Prostate gland (tissue), 2 donors: ENCODE data around the gene RDM1. TPM values are rescaled to one million over a fixed set of nuclear protein-coding genes. Genes with fewer than 3 reads are reported as not detected.
"Not testable (repeated sequence)": the region's sequence is repeated elsewhere in the genome, so short reads cannot be mapped to it uniquely, and the experiment has no call there.

ENCODE experiments used
- DNase-seq: peaks from one replicate; pipeline ENCODE4 v3.0.0-alpha.2; 2019; ENCODE audit warnings: low spot score
- H3K27ac ChIP-seq, 2 donors: fragments of 200-600 bp; sonication (generic); 2 replicates each; pipeline ENCODE4 v1.5.1; 2017 to 2019
- H3K27me3 ChIP-seq: fragments of 200-600 bp; sonication (generic); replicated peaks from 2 replicates; pipeline ENCODE4 v1.5.1; 2019; ENCODE audit not compliant: insufficient read depth
- H3K36me3 ChIP-seq, 2 donors: fragments of 200-600 bp; sonication (generic); 1 replicate in 1 of 2; 2 replicates in 1 of 2; pipeline versions ENCODE4 v1.5.1 to v1.8.1; 2017 to 2019
- H3K4me1 ChIP-seq: fragments of 200-600 bp; sonication (generic); replicated peaks from 2 replicates; pipeline ENCODE4 v1.5.1; 2019
- H3K4me3 ChIP-seq, 2 donors: fragments of 200-600 bp; sonication (generic); 2 replicates each; pipeline ENCODE4 v1.5.1; 2017 to 2019
- H3K9me3 ChIP-seq: fragments of 200-600 bp; sonication (generic); 2 replicates; pipeline ENCODE4 v1.5.1; 2017
- CTCF ChIP-seq, 4 experiments: fragments of 200-600 bp in 2 of 4; fragments of 450-650 bp in 2 of 4; sonication (generic) in 2 of 4; IDR thresholded peaks; 1 replicate in 3 of 4; 2 replicates in 1 of 4; pipeline ENCODE4 v1.5.1; 2016 to 2019; ENCODE audit warnings: antibody characterized with exemption in 4 of 4, mild to moderate bottlenecking in 2 of 4, moderate library complexity in 2 of 4
- POLR2A ChIP-seq: fragments of 450-650 bp; IDR thresholded peaks from one replicate; pipeline ENCODE4 v1.6.1; 2016; ENCODE audit warnings: antibody characterized with exemption, mild to moderate bottlenecking
- POLR2AphosphoS5 ChIP-seq: sonication (generic); formaldehyde crosslinking; IDR thresholded peaks from one replicate; pipeline ENCODE4 v1.6.1; 2017; ENCODE audit warnings: antibody characterized with exemption
- WGBS: methylation state at CpG from one replicate; pipeline ENCODE4 v1.1.5; 2018; 5-methylcytosine and 5-hydroxymethylcytosine counted together
- intact Hi-C: fragments of 100-400 bp; cut with DNase I; formaldehyde crosslinking; loops from one replicate; pipeline ENCODE4 v1.14.2; 2022
- total RNA-seq, 2 donors: library from RNA; depleted of rRNA; stranded (reverse); fragments of >200 nt; gene quantifications; one replicate each; pipeline ENCODE4 v1.1.0, GENCODE V29; 2016

RDM1 gene
- total RNA-seq, 2 donors from 2014 or later = 2.4 TPM; not detected in 1

- Histone ChIP-seq H3K4me3 (no peak overlapping the region), H3K36me3 (no peaks in the 10 kb centered on the region), H3K4me1 (no peaks in the 10 kb centered on the region), H3K27ac (no peak overlapping the region), H3K9me3 (no peaks in the 10 kb centered on the region), H3K27me3 (no peaks in the 10 kb centered on the region)
- no peak for TF ChIP-seq POLR2A
- TF ChIP-seq POLR2AphosphoS5 = no peak
- no peak for TF ChIP-seq CTCF (IDR thresholded peaks at IDR 0.05)
- intact Hi-C loops = no loop called here
- 37% methylated on average over 11 of the region's 11 CpGs for WGBS
- DNase-seq = no peak
These were observed 29.7 kb downstream of the RDM1 start for GRCh38 chr17:35900708-35901480.

DNA sequence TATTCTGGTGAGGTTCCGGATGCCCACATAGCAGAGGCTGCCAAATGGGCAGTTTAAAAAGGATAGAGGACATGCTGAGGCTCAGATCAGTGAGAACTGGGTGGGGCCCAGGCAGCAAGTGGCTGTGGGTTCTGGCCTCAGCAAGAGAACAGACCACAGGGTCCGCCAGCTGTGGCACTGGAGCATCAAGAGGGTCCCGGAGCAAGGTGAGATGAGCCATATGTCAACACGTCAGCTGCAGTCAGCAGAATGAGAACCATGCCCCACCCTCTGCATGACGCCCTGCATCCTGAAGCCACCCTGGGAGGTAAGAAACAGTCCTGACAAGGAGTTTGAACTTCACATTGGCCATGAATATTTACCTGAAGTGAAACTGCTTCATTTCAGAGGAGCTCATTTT, 30.3 kb downstream of the RDM1 start:
- intact Hi-C loops = no loop called here
- Histone ChIP-seq H3K36me3 (no peaks in the 10 kb centered on the region), H3K27ac (no peak overlapping the region), H3K4me1 (no peaks in the 10 kb centered on the region), H3K9me3 (no peaks in the 10 kb centered on the region), H3K27me3 (no peaks in the 10 kb centered on the region), H3K4me3 (no peak overlapping the region)
- DNase-seq = no peak
- WGBS = 54% methylated on average over 5 of the region's 5 CpGs
- TF ChIP-seq CTCF (IDR thresholded peaks at IDR 0.05) (no peak), POLR2AphosphoS5 (no peak), POLR2A (no peak)

GRCh38 chr17:35898283-35899070, 32.1 kb downstream of the RDM1 start:
- Histone ChIP-seq H3K27ac (no peak overlapping the region), H3K27me3 (no peaks in the 10 kb centered on the region), H3K9me3 (no peaks in the 10 kb centered on the region), H3K4me3 (no peak overlapping the region), H3K4me1 (no peaks in the 10 kb centered on the region), H3K36me3 (no peaks in the 10 kb centered on the region)
- intact Hi-C loops = no loop called here
- DNase-seq = peak; percentile 56
- WGBS = 45% methylated on average over 6 of the region's 6 CpGs
- TF ChIP-seq CTCF (IDR thresholded peaks at IDR 0.05) (no peak), POLR2A (no peak), POLR2AphosphoS5 (peak; percentile 6)

GRCh38 chr17:35897772-35898171, 32.8 kb downstream of the RDM1 start:
- H3K27me3 ChIP-seq, H3K36me3 ChIP-seq, DNase-seq, H3K9me3 ChIP-seq, H3K4me3 ChIP-seq, H3K27ac ChIP-seq, H3K4me1 ChIP-seq, intact Hi-C loops: not testable (repeated sequence)
- 96% methylated on average over 7 of the region's 7 CpGs for WGBS

- Histone ChIP-seq H3K4me1 (no peaks in the 10 kb centered on the region), H3K9me3 (no peaks in the 10 kb centered on the region), H3K36me3 (no peaks in the 10 kb centered on the region), H3K27ac (no peak overlapping the region), H3K4me3 (no peak overlapping the region), H3K27me3 (no peaks in the 10 kb centered on the region)
- intact Hi-C loops = no loop called here
- 88% methylated on average over 14 of the region's 14 CpGs for WGBS
- TF ChIP-seq POLR2AphosphoS5 (no peak), CTCF (IDR thresholded peaks at IDR 0.05) (no peak), POLR2A (no peak)
- DNase-seq = no peak
These were observed 34.7 kb downstream of the RDM1 start for GRCh38 chr17:35895636-35896587.
